Omental fat pad (tissue), 4 donors: ENCODE data around the gene DMBX1. TPM values are rescaled to one million over a fixed set of nuclear protein-coding genes. Genes with fewer than 3 reads are reported as not detected.

ENCODE experiments used
- ATAC-seq: fragments of 150-250 bp; one replicate; pipeline ENCODE4 v1.9.1; 2016; ENCODE audit warnings: mild to moderate bottlenecking, moderate library complexity; ENCODE audit not compliant: low FRiP score
- DNase-seq: peaks from one replicate; pipeline ENCODE4 v3.0.0-alpha.2; 2019; ENCODE audit warnings: low spot score
- CTCF ChIP-seq, 3 donors: fragments of 450-650 bp; IDR thresholded peaks; one replicate each; pipeline ENCODE4 v1.5.1; 2016 to 2017; ENCODE audit warnings: antibody characterized with exemption in 3 of 3, mild to moderate bottlenecking in 3 of 3, moderate library complexity in 2 of 3
- total RNA-seq, 4 donors: library from RNA; depleted of rRNA; stranded (reverse); fragments of >200 nt; gene quantifications; one replicate each; pipeline ENCODE4 v1.1.0, GENCODE V29; 2016

Gene DMBX1
- total RNA-seq, 4 donors from 2014 or later: not detected

GRCh38 chr1:46494910-46495309 is 5.3 kb downstream of the DMBX1 start:
- ATAC-seq: no peak
- no peak for DNase-seq
- no peak for TF ChIP-seq CTCF (IDR thresholded peaks at IDR 0.05)

GRCh38 chr1:46495778-46496177 is 6.1 kb downstream of the DMBX1 start:
- no peak for ATAC-seq
- no peak for TF ChIP-seq CTCF (IDR thresholded peaks at IDR 0.05)
- DNase-seq: no peak

DNA sequence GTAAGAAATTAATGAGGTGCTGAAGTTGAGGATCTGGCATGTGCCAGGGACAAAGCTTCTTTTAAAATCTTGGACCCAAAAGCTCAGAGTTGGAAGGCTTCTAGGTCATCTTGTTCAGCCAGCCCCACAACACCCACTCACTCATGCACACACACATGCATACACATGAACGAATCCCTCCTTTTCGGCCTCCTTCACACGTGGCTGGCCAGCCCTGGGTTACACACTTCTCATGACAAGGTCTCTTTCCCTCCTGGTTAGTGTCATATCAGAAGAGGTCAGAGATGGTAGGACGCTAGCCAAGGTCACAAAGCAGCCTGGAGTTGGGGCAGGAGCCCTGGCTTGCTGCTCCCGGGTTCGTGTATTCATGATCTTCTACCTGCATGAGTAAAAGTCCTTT is 6.9 kb downstream of the DMBX1 start:
- no peak for TF ChIP-seq CTCF (IDR thresholded peaks at IDR 0.05)
- ATAC-seq (no peak), DNase-seq (no peak)

DNA sequence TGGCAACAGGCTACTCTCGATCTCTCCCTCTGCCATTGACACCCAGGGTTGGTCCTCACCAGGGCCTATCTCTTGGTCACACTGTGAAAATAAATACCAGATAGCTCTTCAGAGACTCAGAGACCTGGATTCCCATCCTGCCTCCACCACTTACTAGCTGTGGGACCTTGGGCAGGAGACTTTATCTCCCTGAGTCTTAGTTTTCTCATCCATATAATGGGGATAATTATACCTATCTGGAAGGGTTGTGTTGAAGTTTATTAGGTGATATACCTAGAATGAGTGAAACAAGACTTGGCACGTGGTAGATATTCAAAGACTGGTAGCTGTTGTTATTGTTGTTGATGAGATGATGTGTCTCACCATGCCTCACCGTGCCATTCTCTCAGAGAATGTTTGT is 7.4 kb downstream of the DMBX1 start:
- no peak for TF ChIP-seq CTCF (IDR thresholded peaks at IDR 0.05)
- no peak for ATAC-seq

DNA sequence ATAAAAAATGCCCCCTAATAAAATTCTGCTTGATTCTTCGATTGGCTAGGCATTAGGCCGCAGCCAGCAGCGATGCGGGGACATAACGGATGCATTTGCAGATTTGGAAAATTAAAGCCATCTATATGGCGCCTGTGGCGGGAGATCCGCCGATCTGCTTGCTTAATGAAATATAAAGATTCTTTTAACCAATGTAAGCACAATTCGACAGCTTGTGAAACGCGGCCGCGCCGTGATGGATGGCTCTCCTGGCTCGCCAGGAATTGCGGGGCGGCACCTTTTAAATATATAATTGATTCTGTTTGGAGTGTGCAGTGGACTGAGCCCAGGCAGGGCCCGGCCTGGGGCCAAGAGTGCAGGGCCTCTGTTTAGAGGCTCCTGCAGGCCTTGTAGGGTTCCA is 8.0 kb downstream of the DMBX1 start:
- no peak for TF ChIP-seq CTCF (IDR thresholded peaks at IDR 0.05)
- DNase-seq (no peak), ATAC-seq (no peak)

More for the DNA sequence above, 7.4 kb downstream of the DMBX1 start:
- no peak for DNase-seq

DNA sequence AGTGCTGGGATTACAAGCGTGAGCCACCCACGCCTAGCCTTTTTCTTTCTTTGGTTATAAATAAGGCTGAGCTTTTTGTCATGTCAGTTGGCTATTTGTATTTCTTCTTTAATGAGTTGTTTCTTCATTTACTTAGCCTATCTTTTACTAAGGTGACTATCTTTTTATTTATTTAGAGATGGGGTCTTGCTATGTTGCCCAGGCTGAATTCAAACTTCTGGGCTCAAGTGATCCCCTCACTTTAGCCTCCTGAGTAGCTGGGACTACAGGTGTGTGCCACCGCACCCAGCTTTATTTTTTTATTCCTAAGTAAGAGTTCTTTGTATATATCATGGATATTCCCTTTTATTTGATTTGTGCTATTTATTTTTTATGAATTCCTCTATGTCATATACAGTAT is 11.9 kb downstream of the DMBX1 start:
- ATAC-seq (no peak), DNase-seq (no peak)
- TF ChIP-seq CTCF (IDR thresholded peaks at IDR 0.05): no peak

DNA sequence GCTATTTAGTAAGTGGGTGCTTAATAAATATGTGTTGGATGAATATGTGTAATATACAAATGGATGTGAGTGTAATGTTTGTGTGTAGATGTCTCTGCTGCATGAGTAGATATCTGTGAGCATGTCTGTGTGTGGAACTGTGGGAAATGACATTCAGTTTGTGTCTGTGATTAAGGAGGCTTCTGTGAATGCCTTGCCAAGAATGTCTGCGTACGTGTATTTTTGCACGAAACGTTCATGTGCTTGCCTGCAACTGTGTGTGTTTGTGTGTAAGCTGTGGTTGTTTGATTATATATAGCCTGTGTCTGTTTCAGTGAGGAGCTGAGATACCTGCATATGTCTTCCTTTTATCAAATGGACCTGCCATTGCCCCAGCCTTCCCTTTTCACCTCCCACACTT is 13.8 kb downstream of the DMBX1 start:
- DNase-seq: no peak
- TF ChIP-seq CTCF (IDR thresholded peaks at IDR 0.05): no peak
- no peak for ATAC-seq
